GM12875 (cell line): Measurements from ENCODE around the gene MAGI1.
"Not testable (repeated sequence)": the region's sequence is repeated elsewhere in the genome, so short reads cannot be mapped to it uniquely, and the experiment has no call there.

ENCODE experiments used
- H3K4me3 ChIP-seq: one replicate; pipeline ENCODE4 v1.5.1; 2011; ENCODE audit warnings: low read depth, low read length, control low read depth
- TF ChIP-seq, protein P1 (sequence below): IDR thresholded peaks from 2 replicates; pipeline ENCODE4 v1.5.1; 2011; ENCODE audit warnings: low read depth, mild to moderate bottlenecking, control low read depth, inconsistent platforms, low read length, moderate library complexity, borderline replicate concordance; ENCODE audit not compliant: insufficient read depth

Gene MAGI1

DNA sequence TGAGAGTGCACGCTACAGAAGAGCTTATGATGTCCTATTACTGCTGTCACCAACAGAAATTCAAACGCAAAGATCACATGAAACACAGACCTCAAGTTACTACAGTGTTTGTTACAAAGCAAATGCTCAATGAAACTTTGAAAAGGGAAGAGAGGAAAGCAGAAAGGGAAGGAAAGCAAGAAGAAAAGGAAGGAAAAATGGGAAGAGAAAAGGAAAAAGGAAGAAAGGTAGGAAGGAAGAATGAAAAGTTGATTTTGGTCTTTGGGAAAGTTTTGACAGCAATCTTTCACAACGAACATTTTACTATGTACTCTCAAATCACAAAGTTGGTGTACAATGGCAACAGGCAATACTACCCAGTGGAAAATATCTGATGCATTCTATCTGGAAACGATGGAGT is 514.8 kb downstream of the MAGI1 start:
- TF ChIP-seq, protein P1, sequence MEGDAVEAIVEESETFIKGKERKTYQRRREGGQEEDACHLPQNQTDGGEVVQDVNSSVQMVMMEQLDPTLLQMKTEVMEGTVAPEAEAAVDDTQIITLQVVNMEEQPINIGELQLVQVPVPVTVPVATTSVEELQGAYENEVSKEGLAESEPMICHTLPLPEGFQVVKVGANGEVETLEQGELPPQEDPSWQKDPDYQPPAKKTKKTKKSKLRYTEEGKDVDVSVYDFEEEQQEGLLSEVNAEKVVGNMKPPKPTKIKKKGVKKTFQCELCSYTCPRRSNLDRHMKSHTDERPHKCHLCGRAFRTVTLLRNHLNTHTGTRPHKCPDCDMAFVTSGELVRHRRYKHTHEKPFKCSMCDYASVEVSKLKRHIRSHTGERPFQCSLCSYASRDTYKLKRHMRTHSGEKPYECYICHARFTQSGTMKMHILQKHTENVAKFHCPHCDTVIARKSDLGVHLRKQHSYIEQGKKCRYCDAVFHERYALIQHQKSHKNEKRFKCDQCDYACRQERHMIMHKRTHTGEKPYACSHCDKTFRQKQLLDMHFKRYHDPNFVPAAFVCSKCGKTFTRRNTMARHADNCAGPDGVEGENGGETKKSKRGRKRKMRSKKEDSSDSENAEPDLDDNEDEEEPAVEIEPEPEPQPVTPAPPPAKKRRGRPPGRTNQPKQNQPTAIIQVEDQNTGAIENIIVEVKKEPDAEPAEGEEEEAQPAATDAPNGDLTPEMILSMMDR: no peak
- no peak overlapping the region for H3K4me3 ChIP-seq

- TF ChIP-seq, protein P1: no peak
- no peak overlapping the region for H3K4me3 ChIP-seq
Measured at GRCh38 chr3:65521032-65521431, 517.7 kb downstream of the MAGI1 start.

DNA sequence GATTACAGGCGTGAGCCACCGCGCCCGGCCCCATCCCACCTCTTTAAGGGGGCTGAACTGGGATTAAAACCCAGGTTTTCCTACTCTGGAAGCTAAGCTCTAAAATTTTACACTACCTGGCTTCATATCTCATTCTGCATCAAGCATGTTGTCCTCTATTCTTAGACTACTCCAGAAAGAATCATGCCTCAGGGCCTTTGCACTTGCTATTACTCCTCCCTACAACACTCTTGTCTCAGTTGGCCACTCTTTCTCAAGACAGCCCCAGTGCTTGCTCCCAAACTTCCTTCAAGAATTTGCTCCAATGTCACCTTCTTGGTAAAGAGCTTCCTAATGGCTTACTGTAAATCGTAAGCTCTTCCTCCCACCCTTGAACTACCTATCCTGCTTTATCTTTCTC is 521.7 kb downstream of the MAGI1 start:
- TF ChIP-seq, protein P1: no peak
- H3K4me3 ChIP-seq: no peak overlapping the region

DNA sequence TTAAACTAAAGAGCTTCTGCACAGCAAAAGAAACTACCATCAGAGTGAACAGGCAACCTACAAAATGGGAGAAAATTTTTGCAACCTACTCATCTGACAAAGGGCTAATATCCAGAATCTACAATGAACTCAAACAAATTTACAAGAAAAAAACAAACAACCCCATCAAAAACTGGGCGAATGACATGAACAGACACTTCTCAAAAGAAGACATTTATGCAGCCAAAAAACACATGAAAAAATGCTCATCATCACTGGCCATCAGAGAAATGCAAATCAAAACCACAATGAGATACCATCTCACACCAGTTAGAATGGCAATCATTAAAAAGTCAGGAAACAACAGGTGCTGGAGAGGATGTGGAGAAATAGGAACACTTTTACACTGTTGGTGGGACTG is 524.4 kb downstream of the MAGI1 start:
- not testable (repeated sequence) for H3K4me3 ChIP-seq

DNA sequence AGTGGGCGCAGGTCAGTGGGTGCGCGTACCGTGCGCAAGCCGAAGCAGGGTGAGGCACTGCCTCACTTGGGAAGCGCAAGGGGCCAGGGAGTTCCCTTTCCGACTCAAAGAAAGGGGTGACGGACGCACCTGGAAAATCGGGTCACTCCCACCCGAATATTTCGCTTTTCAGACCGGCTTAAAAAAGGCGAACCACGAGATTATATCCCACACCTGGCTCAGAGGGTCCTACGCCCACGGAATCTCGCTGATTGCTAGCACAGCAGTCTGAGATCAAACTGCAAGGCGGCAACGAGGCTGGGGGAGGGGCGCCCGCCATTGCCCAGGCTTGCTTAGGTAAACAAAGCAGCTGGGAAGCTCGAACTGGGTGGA is 529.3 kb downstream of the MAGI1 start:
- not testable (repeated sequence) for H3K4me3 ChIP-seq

GRCh38 chr3:65508750-65509422 is 529.8 kb downstream of the MAGI1 start:
- no peak overlapping the region for H3K4me3 ChIP-seq
- TF ChIP-seq, protein P1: no peak

GRCh38 chr3:65507437-65507836 is 531.3 kb downstream of the MAGI1 start:
- TF ChIP-seq, protein P1: no peak
- H3K4me3 ChIP-seq: no peak overlapping the region

DNA sequence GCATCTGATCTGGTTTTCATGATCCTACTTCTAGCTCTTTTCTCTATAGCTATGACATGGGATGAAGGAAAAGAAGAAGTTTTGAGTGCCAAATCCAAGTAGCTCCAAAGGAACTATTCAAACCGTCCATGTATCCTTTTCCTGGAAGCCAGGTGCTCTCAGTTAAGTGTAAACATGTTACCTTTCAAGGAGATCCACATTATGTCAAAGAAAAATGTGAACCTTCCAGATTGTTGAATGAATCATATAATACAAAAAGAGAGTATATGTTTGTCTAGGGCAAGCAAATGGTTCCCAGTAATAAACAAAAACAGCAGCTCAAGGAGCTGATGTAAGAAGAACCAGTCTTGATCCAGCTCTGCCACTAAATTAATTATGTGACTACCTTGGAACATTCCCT is 534.9 kb downstream of the MAGI1 start:
- TF ChIP-seq, protein P1: no peak
- no peak overlapping the region for H3K4me3 ChIP-seq
